Glomerular endothelial cell (primary cell): Measurements from ENCODE around the gene ZSCAN22. TPM values are rescaled to one million over a fixed set of nuclear protein-coding genes. Genes with fewer than 3 reads are reported as not detected.

Experiments used
- DNase-seq: peaks from one replicate; pipeline ENCODE4 v3.0.0-alpha.2; 2011; ENCODE audit warnings: low read depth, low spot score; ENCODE audit errors: extremely low read depth
- total RNA-seq: library from RNA; depleted of rRNA; stranded (reverse); fragments of >200 nt; gene quantifications from 2 replicates; pipeline ENCODE4 v1.2.3, GENCODE V29; 2015

The ZSCAN22 gene
- total RNA-seq, 1 donor from 2014 or later: 3.5 TPM

DNA sequence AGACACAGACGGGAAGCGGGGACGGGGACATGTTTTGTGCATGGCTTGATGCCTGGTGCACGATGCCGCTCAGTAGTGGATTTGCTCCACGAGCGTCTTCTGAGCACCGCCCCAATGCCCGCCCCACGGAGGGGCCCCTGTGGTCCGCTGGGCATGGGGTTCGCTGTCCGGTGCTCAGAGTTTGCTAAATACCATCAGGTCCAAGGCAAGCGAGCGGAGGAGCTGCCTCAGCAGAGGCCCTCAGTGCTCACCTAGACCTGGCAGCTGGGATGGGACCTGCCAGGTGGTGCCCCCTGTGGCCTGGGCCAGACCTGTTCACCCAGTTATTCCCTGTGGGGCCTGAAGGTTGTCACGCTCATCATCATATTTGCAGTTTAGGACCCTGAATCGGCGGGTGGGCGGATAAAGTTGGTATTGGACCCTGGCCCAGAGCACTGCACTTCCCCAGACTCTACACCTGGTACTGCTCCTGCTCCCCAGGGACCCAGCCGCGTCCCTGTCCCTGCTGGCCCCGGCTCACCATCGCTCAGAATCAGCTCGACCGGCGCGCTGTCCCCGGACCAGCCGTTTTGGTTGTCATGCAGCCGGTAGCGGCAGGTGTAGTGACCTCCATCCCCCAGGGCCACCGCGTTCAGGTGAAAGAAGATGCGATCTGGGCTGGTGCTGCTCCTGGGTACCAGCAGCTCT, 24.2 kb downstream of the ZSCAN22 start:
- no peak for DNase-seq

DNA sequence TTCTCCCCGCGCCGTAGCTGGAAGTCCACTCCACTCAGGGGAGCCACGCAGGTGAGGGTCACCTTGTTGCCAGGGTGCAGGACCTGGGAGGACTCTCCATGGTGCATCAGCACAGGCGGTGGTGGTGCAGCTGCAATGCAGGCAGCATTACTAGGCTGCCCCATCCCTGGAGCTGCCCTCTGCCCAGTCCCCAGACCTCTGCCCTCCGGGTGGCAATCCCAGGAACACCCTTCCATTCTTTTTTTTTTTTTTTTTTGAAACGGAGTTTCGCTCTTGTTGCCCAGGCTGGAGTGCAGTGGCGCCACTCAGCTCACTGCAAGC, 24.7 kb downstream of the ZSCAN22 start:
- DNase-seq: no peak

GRCh38 chr19:58351990-58352755, 25.4 kb downstream of the ZSCAN22 start:
- DNase-seq: no peak

- DNase-seq: no peak
These were observed 26.2 kb downstream of the ZSCAN22 start, which contains the start of gene A1BG for GRCh38 chr19:58352760-58353671. TSS of gene A1BG (minus strand) at chr19:58353492. CDS start at chr19:58353437, 55 bp downstream.

DNA sequence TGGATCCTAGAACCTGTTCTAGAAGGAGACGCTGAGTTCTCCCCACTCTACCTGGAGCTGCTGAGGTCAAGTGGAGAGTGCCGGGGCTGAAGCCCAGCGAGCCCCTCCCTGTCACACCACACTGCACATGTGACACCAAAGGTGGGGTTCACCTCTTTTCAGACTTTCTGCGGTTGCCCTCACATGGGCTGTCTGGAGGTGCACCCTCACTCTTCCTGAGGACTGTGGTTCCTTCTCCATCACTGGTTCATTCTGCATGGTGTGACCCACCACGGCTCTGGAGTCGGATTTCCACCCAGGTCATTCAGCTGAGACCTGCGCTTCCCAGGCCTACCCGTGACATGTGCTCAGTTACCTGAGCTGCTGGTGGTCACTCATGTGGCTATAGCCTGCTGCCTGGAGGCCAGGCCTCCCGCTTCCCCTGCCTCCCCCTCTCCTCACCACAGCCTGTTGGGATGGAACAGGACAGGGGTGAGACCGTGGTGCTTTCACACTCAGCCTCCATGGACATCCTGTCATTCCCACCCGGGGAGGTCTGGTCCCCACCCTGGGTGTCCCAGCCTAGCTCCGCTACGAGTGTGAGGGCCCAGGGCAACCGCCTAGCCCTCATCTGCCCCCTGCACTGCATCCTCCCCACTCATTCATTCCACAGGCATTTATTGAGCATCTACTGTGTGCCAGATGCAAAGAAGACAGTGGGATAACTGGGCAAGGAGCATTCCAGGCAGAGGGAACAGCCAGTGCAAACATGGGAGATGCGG, 27.1 kb downstream of the ZSCAN22 start:
- DNase-seq: no peak

DNA sequence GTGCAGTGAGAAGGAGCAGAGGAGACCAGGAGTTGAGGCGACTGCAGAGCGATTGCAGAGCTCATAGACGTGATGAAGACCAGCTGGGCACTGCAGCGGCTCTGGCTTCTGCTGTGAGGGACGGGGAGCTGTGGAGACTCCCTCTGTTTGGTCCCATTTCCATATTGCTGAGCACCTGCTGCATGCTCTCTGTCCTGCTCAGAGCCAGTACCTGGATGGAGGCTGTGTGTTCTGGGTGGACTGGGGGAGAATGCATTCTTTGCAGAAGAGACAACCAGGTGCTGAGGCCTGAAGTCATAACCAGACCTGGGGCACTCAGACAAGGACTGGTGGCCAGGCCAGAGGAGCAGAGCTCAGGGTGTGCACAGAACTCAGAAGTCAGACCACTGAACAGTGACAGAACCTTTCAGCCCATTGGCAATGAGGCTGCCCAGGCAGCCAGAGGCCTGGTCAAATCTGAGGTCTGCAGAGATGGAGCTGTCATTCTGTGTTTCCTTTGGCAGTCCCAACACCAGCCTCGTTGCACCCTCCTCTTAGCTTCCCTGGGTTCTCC, 27.8 kb downstream of the ZSCAN22 start:
- no peak for DNase-seq

GRCh38 chr19:58355215-58355796, 28.5 kb downstream of the ZSCAN22 start:
- no peak for DNase-seq

DNA sequence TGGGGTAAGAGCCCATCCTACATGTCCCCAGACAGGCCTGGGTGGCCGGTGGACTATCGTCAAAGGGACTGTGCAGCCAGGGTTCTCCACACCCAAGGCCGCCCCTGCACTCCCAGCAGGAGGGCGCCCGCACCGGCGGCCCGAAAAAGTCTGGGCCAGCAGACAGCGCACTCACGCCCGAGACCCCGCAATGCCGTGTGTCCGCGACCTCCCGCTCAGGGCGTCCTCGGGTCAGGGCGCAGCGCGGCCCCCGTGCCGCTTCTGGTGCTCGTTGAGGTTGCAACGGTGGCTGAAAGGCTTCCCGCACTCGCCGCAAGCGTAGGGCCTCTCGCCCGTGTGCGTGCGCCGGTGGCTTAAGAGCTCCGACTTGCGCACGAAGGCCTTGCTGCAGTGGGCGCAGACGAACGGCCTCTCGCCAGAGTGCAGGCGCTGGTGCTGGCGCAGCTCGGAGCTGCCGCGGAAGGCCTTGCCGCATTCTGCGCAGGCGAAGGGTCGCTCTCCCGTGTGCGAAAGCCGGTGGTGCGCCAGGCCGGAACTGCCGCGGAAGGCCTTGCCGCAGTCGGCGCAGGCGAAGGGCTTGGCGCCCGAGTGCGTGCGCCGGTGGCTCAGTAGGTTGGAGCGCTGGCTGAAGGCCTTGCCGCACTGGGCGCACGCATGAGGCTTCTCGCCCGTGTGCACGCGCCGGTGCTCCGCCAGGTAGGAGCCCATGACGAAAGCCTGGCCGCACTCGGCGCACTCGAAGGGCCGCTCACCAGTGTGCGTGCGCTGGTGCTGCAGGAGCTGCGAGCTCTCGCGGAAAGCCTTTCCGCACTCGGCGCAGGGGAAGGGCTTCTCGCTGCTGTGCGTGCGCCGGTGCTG, 29.3 kb downstream of the ZSCAN22 start:
- DNase-seq: no peak

- no peak for DNase-seq
These were observed 30.1 kb downstream of the ZSCAN22 start for GRCh38 chr19:58356766-58357480.

DNA sequence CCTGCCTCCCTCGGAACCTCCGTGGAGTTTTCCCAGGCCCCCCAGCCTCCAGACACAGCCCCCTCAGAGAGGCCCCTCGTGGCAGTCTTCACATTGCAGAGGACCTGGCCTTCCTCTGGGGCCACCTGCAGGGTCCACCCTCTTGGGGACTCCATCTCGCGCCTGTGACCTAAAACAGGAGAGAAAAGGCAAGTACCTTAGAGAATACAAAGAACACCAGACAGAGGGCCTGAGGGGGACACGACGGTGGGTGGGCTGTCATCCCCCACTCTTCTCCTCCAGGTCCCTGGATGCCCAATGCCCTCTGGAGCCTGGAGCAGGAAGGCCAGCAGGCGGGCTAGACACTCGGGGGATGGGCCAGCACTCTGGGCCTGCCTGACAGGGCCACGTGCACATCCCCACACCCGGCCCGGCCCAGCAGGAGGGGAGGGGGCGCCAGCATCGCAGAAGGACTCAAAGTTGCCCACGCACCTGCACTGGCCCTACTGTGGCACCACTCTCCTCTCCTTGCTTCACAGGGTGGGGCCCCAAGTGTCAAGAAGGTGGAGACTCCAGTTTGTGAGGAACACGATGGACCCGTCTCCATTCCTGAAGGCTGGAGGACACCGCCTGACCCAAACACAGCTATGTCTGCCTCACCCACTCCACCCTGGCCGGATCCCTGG, 30.8 kb downstream of the ZSCAN22 start:
- DNase-seq: no peak

GRCh38 chr19:58361900-58362271, 35.1 kb downstream of the ZSCAN22 start:
- no peak for DNase-seq

- DNase-seq: peak; percentile 50
These were observed 35.6 kb downstream of the ZSCAN22 start, which contains the start of gene ZNF497 for GRCh38 chr19:58362272-58362994. TSS of gene ZNF497 (minus strand) at chr19:58362751. CDS start at chr19:58357635, 5,116 bp downstream.

- DNase-seq: no peak
These were observed 37.4 kb downstream of the ZSCAN22 start for GRCh38 chr19:58364146-58364545.

DNA sequence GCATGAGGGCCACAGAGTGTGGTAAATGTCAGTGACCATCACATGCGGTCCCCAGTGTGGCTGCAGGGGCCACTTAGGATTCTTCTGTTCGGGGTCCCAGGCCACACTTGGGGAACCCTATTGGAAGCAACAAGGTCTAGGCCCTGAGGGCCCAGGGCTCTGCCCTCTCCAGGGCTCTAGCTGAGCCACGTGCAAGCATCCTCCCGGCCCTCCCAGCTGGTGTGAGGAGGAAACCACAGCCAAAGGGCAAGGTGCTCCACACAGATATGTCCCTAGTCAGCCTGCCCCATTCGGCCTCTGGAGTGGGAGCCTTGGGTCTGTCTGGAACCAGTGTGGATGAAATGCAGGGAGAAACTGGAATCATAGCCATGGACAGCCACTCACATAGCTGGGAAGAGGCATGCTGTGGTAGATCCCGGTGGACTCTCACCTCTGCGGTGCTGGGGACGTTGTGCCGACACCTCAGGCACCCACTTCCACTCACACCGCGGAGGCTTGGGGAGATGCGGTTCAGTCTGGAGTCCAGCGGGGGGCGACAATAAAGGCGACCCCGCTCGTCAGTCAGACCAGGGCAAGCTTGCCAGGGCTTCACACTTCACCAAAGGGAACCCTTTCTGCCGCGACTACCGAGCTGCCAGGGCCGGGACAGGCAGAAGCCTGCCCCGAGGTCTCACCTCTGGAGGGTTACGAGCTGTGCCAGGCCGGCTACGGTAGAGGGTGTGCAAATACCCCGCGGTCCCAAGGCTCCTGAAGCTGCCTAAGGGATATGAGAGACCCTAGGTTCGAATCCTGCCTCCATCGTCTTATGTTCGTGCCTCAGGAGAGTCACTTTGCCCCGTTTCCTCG, 40.0 kb downstream of the ZSCAN22 start:
- no peak for DNase-seq

- no peak for DNase-seq
These were observed 41.1 kb downstream of the ZSCAN22 start for GRCh38 chr19:58367698-58368454.
